Adrenal gland (tissue), 12 donors: ENCODE measurements around the gene KIRREL3. TPM values are rescaled to one million over a fixed set of nuclear protein-coding genes. Genes with fewer than 3 reads are reported as not detected.

Experiments used
- DNase-seq, 7 donors: peaks; one replicate each; pipeline ENCODE4 v3.0.0-alpha.2; 2019 to 2020
- H3K27ac ChIP-seq, 5 donors: fragments of 200-600 bp; sonication (generic) in 4 of 5; 1 replicate in 3 of 5; 2 replicates in 2 of 5; pipeline versions ENCODE4 v1.5.1 to v1.8.0; 2016 to 2020; ENCODE audit warnings: mild to moderate bottlenecking in 1 of 5
- H3K27me3 ChIP-seq: fragments of 200-600 bp; 2 replicates; pipeline ENCODE4 v1.8.0; 2021
- H3K36me3 ChIP-seq, 2 donors: fragments of 200-600 bp; replicated peaks in 1 of 2; 1 replicate in 1 of 2; 2 replicates in 1 of 2; pipeline versions ENCODE4 v1.5.1 to v1.8.0; 2018 to 2022
- H3K4me1 ChIP-seq, 2 donors: fragments of 200-600 bp; replicated peaks in 1 of 2; 1 replicate in 1 of 2; 2 replicates in 1 of 2; pipeline versions ENCODE4 v1.5.1 to v1.8.0; 2018 to 2021
- H3K4me3 ChIP-seq, 4 donors: fragments of 200-600 bp; sonication (generic) in 3 of 4; one replicate each; pipeline ENCODE4 v1.5.1; 2016 to 2018
- H3K9me3 ChIP-seq, 3 donors: fragments of 200-600 bp; sonication (generic) in 1 of 3; replicated peaks in 1 of 3; 1 replicate in 2 of 3; 2 replicates in 1 of 3; pipeline versions ENCODE4 v1.5.1 to v1.8.0; 2016 to 2021
- CTCF ChIP-seq, 6 experiments: fragments of 450-650 bp in 4 of 6; fragments of 200-600 bp in 2 of 6; sonication (generic) in 1 of 6; IDR thresholded peaks; 1 replicate in 5 of 6; 2 replicates in 1 of 6; pipeline versions ENCODE4 v1.5.1 to v1.8.0; 2016 to 2021; ENCODE audit warnings: antibody characterized with exemption in 6 of 6, mild to moderate bottlenecking in 2 of 6, moderate library complexity in 1 of 6
- POLR2A ChIP-seq, 2 donors: fragments of 450-650 bp; IDR thresholded peaks; one replicate each; pipeline ENCODE4 v1.6.1; 2017; ENCODE audit warnings: antibody characterized with exemption in 2 of 2, mild to moderate bottlenecking in 2 of 2, moderate library complexity in 1 of 2
- WGBS, 4 donors: extraction: QIAGEN DNeasy Blood & Tissue Kit in 2 of 4; methylation state at CpG; one replicate each; pipeline versions ENCODE4 v1.1.5 to v1.1.7; 2013 to 2017; 5-methylcytosine and 5-hydroxymethylcytosine counted together
- intact Hi-C, 2 donors: fragments of 100-400 bp; cut with DNase I; formaldehyde crosslinking; loops; one replicate each; pipeline versions ENCODE4 v1.14.1 to v1.15.0; 2022 to 2023
- polyA plus RNA-seq, 3 donors: library from polyadenylated mRNA; stranded (reverse); fragments of 200-250 nt in 2 of 3; fragments of 350-450 nt in 1 of 3; fragmentation: Illumina TruSeq in 1 of 3; extraction: RNeasy Lipid Tissue Mini Kit (QIAGEN cat#74804) in 1 of 3; gene quantifications; one replicate each; pipeline ENCODE4 v1.2.3, GENCODE V29; 2013 to 2014
- total RNA-seq, 9 donors: library from RNA; depleted of rRNA in 4 of 9; stranded (reverse); fragments of >200 nt in 4 of 9; fragments of 120-200 nt in 1 of 9; fragmentation: NEBNext Ultra II Directional in 1 of 9; extraction: Animal tissue kit (Norgen Biotek cat#: 25700) in 1 of 9; gene quantifications; one replicate each; pipeline versions ENCODE4 v1.1.0 to v1.2.4, GENCODE V29; 2013 to 2023
- donor health status: healthy with polysubstance abuse.
- donor health status: Bipolar disorder and iron deficiency.
- donor health status: DM: yes; HTN: yes; CAD: no.
- donor health status: DM: no; HTN: no; CAD: no.
- donor health status: DM: no; HTN: no; CAD: no.
- donor health status: DM: yes; HTN: yes; CAD: no.

Gene KIRREL3
- total and polyA plus RNA-seq, 12 donors, result 0.07 to 4.1 (median 0.64) TPM; not detected in 1

- H3K4me1 ChIP-seq, result no peaks in the 10 kb centered on the region
- intact Hi-C loops, result no loop called here
- H3K27me3 ChIP-seq, result no peaks in the 10 kb centered on the region
- DNase-seq, result no peak
- no peak overlapping the region for H3K27ac ChIP-seq
- TF ChIP-seq POLR2A (IDR thresholded peaks at IDR 0.05) (no peak), CTCF (IDR thresholded peaks at IDR 0.05) (no peak)
- H3K4me3 ChIP-seq, result no peak overlapping the region
- WGBS, 4 donors, result 56 to 62% (median 59%) methylated on average over 10 to 11 of the region's 11 CpGs
- H3K36me3 ChIP-seq, result no peaks in the 10 kb centered on the region
- H3K9me3 ChIP-seq, result no peaks in the 10 kb centered on the region
Observed at GRCh38 chr11:126573325-126573978, 427.1 kb downstream of the KIRREL3 start.

GRCh38 chr11:126570489-126570888 lies 430.1 kb downstream of the KIRREL3 start:
- TF ChIP-seq CTCF (IDR thresholded peaks at IDR 0.05) (no peak), POLR2A (IDR thresholded peaks at IDR 0.05) (no peak)
- intact Hi-C loops, result no loop called here
- Histone ChIP-seq H3K36me3 (no peaks in the 10 kb centered on the region), H3K27ac (no peak overlapping the region), H3K9me3 (no peaks in the 10 kb centered on the region), H3K4me1 (no peaks in the 10 kb centered on the region), H3K4me3 (no peak overlapping the region), H3K27me3 (no peaks in the 10 kb centered on the region)
- DNase-seq, result no peak
- 71 to 85% (median 80%) methylated on average over 4 to 5 of the region's 5 CpGs for WGBS, 4 donors

- intact Hi-C loops, result no loop called here
- TF ChIP-seq CTCF (IDR thresholded peaks at IDR 0.05), result no peak
- no peak for TF ChIP-seq POLR2A (IDR thresholded peaks at IDR 0.05)
- no peaks in the 10 kb centered on the region for H3K27me3 ChIP-seq
- no peaks in the 10 kb centered on the region for H3K4me1 ChIP-seq
- H3K36me3 ChIP-seq, result no peaks in the 10 kb centered on the region
- H3K4me3 ChIP-seq, result no peak overlapping the region
- 51 to 84% (median 67%) methylated on average over 2 to 4 of the region's 4 CpGs for WGBS, 4 donors
- no peaks in the 10 kb centered on the region for H3K9me3 ChIP-seq
- no peak for DNase-seq
- H3K27ac ChIP-seq, result no peak overlapping the region
Observed at GRCh38 chr11:126567419-126567818, 433.2 kb downstream of the KIRREL3 start.

GRCh38 chr11:126564566-126564965 lies 436.0 kb downstream of the KIRREL3 start:
- no peak overlapping the region for H3K27ac ChIP-seq
- H3K9me3 ChIP-seq, result no peaks in the 10 kb centered on the region
- DNase-seq, result no peak
- H3K27me3 ChIP-seq, result no peaks in the 10 kb centered on the region
- TF ChIP-seq CTCF (IDR thresholded peaks at IDR 0.05), result no peak
- no peak for TF ChIP-seq POLR2A (IDR thresholded peaks at IDR 0.05)
- no peaks in the 10 kb centered on the region for H3K36me3 ChIP-seq
- WGBS, 4 donors, result 20 to 32% (median 25%) methylated on average over 9 of the region's 9 CpGs
- no peak overlapping the region for H3K4me3 ChIP-seq
- H3K4me1 ChIP-seq, result no peaks in the 10 kb centered on the region
- intact Hi-C loops, result no loop called here
